ENCODE measurements around the gene MICOS13.
A peak's percentile ranks its signal among the peaks of the same experiment; 100 is the strongest.

Gene MICOS13

DNA sequence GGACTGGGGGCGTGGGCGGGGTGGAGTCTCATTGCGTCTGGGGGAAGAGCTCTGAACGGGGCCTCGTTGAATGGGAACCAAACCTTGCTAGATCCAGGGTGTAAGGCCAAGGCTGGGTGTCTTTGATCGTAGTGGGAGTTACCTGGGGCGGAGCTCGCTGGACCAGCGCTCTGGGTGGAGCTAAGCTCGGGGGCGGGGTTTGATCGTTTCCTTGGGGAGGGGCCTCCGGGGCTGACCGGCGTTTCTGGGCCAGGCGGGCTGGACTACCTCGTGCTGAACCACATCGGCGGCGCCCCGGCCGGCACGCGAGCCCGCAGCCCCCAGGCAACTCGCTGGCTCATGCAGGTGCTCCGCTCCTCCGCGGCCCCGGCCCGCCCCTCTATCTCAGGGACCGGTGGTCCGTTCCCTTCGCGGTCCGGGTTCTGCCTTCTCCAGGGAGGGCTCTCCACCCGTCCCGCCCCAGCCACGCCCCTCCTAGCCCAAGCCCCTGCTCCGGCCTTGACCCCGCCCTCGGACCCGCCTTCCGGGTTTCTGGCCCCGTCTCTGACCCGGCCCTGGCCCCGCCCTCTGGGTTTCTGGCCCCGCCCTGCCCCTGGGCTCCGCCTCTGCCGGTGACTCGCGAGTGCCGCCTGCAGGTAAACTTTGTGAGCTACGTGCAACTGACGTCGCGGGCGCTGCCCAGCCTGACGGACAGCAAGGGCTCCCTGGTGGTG lies 6.5 kb upstream of the MICOS13 start:
- DNase-seq, result peak; percentile 70

DNA sequence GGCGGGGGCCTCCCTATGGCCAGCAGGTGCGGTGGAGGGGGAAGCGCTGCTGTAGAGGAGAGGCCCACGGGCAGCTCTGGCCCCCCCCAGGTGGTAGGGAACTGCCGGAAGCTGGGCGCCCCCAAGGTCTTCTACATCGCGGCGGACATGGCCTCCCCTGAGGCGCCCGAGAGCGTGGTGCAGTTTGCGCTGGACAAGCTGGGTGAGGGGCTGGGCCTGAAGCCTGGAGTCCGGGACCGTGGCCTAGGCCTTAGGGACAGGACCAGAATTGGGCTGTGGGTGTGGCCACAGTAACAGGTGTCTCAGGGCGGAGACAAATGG lies 6.0 kb upstream of the MICOS13 start:
- no peak for DNase-seq

DNA sequence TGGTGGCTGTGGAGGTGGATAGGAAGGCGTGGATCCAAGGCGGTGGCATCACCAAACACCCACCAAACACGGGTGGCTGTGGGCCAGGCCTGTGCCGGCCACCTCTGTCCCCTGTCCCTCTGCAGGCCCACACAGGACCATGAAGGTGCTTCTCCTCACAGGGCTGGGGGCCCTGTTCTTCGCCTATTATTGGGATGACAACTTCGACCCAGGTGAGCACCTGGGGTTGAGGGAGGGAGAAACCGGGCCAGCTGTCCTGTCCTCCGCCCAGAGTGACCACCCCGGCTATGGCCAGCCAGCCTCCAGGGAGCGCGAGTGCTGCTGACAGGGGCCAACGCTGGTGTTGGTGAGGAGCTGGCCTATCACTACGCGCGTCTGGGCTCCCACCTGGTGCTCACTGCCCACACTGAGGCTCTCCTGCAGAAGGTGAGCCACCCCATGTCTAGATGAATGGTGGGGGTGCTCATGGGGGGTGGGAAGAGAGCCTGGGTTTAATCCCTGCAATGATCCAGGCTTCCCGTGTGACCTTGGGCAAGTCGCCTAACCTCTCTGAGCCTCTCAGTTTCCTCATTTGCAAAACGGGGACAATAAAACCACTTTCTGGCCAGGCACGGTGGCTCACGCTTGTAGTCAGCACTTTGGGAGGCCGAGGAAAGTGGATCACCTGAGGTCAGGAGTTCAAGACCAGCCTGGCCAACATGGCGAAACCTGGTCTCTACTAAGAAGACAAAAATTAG lies 4.5 kb upstream of the MICOS13 start:
- DNase-seq, result no peak

DNA sequence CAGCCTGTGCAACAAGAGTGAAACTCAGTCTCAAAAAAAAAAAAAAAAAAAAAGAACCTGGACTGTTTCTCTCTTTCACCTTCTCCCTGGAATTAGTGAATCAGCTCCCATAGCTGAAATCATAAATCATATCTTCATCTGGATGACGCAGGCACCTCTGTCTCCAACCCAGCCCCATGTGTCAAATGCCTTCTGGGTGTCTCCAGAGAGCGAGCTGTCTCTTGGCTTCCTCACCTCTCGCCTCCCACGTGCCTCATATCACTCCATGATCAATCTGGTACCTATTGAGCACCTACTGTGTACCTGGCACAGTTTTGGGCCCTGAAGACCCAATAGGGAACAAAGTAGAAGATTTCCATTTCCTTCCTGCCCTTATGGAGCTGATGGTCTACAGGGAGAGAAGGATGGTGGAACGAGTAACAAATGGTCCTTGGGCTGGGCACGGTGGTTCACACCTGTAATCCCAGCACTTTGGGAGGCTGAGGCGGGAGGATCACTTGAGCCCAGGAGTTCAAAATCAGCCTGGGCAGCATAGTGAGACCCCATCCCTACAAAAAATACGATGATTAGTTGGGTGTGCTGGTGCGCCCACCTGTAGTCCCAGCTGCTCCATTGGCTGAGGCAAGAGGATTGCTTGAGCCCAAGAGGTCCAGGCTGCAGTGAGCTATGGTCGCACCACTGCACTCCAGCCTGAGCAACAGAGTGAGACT lies 3.0 kb upstream of the MICOS13 start:
- no peak for DNase-seq

DNA sequence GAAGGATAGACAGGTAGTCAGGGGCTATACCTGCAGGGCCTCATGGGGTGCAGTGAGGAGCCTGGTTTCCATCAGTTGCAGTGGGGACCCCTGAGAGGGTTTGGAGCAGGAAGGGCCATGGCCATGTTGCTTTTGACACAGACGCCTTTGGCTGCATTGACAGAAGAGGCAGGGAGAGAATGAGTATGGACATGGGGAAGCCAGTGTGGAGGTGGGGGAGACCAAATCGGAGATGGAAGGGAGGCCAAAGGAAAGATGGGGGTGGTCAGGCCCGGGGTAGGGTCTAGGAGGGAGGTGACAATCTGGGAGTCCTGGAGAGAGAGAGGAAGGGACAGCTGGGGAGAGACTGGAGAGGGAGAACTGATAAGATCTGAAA lies 1.8 kb upstream of the MICOS13 start:
- no peak for DNase-seq

DNA sequence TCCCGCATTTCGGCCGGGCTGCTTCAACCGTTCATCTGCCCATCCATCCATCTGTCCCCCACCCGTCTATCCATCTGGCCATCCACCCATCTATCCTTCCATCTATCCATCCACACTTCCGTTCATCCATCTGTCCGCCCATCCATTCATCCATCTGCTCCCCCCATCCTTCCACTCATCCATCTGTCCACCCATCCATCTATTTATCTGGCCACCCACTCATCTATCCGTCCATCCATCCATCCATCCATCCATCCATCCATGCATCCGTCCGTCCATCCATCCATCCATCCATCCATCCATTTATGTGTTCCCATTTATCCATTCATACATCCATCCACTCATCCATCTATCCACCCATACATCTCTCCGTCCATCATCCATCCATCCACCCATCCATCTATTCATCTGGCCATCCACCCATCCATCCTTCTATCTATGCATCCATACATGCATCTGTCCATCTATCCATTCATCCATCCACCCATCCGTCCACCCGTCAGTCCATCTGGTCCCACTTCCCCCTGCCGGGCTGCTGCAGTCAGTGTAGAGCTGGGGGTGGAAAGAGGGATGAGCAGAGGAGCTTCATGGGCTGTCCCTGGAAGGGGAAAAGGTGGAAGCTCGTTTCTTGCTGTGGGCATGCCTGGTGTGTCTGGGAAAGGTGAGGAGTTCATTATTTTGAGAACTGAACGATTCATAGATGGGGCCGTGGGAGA lies 1.2 kb upstream of the MICOS13 start:
- DNase-seq, result no peak

DNA sequence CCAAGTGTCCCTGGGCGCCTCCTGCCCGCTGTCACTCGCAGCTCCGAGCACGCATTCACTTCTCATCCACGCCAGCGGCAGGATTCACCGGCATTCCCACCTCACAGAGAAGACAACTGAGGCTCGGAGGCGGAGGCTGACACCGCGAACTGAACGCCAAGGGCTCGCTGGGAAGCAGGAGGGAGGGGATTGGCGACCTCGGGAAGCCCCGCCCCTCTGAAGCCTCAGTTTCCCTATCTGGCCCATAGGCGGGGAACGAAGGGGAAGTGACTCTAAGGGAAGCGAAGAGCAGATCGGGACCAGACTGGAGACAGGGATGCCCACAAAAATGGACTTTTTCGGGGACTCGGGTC lies 256 bp downstream of the MICOS13 start:
- no peak for DNase-seq

DNA sequence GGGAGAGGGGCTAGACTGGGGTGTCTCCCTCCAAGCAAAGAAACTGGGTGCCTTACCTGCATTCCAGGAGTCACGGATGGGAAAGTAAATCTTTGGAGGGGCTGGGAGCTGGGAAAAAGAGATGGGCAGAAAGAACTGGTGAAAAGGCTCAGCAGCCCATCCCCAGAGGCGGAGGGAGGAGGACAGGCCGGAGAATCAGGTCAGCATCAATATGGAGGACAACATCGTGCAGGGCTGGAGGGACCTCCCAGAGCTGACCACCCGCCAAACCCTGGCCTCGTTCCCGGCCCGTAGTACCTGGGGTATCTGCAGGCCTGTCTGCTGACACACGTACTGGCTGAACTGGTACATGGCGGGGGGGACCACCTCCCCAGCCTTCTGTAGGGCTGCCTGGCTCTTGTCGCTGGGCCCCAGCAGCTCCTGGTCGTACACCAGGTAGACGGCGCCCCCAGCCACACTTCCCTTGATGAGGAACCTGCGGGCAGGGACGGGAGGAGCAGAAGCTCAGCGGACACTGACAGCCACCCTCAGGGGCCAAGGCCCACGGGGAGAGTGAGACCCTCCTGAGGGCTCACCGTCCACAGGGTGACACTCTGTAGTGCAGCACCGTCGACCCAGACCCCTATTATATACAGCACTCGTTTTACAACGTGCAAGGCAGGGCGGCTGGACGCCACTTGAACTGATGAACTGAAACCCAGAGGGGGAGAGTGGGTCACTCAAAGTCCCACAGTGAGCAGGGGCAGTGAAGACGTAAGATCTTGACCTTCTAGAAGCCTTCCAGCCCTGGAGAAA lies 830 bp downstream of the MICOS13 start:
- no peak for DNase-seq

DNA sequence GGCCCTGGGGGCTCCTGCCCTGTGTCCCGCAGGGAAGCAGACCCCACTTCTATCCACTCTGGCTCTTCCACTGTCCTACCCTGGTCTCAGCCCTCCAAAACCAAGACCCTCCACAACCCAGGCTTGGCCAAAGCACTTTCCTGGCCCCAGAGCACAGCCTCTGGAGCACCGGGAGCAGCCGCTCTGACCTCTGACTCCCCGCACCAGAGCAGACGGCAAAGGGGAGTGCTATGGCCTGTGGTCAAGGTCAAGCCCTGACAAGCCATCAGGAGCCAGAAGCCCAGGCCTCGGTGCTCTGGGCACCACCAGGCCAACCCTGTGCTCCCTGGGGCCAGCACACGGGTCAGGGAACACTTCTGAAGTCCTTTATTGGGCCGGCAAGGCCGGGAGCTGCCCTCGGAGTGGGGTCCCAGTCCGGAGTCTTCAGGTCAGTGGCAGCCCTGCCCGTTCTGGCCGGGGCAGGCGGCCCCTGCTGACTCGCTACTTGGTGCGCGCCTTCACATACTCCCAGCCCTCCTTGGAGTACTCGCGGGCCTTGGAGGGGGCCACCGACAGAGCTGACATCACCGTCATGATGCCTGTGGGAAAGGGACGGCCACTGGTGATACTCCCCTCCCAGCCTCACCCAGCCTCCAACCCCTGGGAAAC lies 2.1 kb downstream of the MICOS13 start:
- no peak for DNase-seq

DNA sequence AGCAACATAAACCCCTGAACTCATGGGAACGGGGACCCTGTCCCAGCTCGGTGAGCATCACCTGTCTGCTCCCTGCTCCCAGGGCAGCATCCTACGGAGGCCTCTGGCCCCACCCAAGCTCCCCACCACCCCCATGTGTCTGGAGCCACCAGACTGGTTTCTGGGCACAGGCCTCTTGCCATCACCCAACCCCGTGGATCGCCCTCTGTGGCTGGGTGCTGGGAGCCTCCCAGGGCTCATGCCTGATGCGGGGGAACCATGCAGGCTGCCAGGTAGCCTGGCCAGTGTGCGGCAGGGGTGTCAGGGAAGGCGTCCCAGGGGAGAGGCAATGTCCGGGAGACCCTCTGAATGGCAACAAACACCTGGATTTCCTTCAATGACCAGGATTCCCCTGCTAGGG lies 2.7 kb downstream of the MICOS13 start:
- no peak for DNase-seq

DNA sequence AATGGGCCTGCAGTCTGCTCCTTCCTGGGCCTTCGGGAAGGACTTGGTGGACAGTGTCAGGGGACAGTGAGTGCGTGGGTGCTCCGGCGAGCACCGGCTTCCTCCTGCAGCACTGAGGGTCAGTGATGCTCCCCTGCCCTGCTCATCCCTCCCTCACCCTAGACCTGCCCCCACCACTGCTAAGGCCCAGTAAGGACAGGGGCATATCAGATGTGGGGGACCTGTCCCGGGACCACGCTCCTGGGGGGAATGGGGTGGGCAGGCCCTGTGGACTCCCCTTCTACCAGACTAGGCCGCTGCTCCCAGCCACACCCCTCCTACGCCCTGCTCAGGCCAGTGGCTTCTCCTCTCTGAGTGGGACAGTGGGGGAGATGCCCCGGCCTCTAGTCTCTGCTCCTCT lies 3.2 kb downstream of the MICOS13 start:
- no peak for DNase-seq

DNA sequence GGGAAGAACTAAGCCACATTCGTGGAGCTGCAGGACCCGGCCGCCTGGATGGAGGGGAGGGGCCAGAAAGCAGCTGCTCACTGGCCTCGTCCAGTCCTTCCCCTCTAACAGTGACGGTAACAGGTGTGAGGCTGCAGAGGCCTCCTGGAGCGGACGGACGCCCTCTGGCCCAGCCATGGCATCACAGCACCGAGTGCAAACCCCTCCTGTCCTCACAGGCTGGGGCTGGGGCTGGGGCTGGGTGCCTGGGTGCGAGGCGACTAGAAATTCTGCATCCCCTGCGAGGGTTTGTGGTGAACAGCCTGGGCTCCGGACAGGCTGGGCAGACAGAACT lies 3.6 kb downstream of the MICOS13 start:
- no peak for DNase-seq

DNA sequence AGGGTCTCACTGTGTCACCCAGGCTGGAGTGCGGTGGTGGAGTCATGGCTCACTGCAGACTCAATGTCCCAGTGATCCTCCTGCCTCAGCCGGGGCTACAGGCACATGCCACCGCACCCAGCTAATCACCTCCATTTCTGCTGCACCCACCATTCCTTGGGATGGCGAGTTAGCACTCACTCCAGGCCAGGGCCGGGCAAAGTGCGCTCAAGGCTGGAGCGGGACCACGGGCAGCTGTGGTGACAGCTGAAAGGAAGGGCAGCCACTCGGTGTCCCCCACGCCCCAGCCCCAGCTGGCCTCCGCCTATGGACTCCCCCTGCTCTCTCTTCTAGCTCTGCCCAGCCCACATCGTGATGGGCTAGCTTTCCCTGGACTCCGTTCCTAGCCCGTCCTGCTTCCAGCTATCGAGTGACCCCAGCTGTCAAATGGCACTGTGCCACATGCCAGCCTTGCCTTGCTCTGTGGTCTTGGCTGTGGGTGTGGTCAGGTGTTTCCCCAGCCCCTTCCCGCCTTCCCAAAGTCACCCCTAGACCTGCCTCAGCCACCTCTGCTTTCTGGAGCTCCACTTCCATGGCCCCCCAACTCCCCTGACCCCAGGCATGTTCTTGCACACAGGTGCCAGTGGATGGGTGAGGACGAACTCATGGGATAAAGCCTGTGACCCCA lies 4.1 kb downstream of the MICOS13 start:
- no peak for DNase-seq

DNA sequence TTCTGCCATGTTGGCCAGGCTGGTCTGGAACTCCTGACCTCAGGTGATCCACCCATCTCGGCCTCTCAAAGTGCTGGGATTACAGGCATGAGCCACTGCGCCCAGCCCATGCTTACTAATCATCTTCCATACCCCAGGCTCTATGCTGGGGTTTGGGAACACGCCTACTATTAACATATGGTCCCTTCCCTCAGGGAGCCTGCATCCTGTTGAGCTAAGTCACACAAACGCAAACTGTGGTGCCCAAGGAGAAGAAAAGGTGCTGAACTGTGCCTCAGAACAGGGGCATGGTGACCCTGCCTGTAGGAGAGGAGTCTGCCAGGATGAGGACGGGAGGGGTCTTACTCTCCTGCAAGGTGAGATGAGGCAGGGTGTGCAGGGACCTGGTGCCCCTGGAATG lies 5.6 kb downstream of the MICOS13 start:
- DNase-seq, result no peak

DNA sequence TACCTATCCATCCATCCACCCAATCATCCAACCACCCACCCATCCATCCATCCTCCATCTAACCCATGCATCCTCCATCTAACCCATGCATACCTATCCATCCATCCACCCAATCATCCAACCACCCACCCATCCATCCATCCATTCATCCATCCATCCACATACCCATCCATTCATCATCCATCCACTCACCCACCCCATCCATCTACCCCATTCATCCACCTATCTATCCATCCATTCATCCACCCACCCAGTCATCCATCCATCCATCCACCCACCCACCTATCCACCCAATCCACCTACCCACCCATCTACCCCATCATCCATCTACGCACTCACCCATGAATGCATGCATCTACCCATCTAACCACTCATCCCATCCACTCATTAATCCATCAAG lies 6.6 kb downstream of the MICOS13 start:
- no peak for DNase-seq

DNA sequence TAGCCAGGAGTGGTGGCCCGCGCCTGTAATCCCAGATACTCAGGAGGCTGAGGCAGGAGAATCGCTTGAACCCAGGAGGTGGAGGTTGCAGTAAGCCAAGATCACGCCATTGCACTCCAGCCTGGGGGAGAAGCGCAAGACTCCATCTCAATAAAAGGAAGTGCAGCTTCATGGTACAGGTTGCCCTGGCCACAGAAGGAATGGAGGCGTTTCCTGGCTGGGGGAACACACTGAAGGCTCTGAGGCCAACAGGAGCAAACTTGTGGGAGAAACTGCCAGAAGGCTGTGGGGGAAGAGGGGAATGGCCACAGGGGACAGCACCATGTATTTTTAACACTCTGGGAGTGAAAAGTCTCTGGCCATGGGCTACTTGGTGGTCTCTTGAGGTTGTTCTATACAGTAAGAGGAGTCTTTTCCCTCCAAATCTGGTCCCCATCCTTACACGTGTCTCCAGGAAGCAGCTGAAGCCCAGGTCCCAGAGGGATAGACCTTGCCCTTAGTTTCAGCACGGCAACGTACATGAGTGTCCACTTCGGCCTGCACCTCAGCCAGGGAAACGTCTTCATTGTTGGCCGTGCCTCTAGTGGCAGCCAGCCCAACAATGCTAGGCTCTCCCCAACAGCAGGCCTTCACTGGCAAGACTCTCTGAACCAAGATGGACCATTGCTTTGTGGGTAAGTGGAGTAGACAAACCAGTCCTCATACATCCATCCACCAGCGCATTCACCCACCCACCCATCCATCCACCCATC lies 7.4 kb downstream of the MICOS13 start:
- no peak for DNase-seq

DNA sequence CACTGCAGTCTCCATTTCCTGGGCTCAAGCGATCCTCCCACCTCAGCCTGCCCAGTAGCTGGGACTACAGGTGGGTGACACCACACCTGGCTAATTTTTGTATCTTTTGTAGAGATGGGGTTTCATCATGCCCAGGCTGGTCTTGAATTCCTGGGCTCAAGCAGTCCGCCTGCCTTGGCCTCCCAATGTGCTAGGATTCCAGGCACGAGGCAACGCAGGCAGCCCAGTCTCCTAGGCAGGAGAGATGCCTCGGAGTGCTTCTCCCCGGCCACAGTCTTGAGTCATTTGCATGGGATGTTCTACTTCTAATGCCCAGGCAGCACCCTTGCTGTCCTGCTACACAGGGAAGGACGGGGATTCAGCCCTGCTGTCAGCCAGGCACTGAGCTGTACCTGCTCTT lies 8.7 kb downstream of the MICOS13 start:
- no peak for DNase-seq

DNA sequence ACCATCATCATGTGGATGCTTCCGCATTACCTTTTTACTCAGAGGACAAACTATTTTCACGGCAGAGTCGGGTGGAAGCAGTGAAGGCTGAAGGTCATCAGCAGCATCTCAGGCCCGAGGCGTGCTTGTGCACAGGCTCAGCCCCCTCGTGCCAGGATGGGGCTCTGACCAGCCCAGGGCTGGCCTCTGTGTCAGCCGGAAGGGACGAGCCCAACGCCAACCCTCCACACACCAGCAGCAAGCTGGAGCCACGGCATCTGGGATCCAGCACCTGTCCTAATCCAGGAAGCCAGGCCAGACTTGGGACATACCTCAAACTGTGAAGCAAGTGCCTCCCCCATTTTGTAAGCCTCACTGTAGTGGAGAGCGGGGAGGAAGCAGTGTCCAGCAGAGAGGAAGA lies 11.1 kb downstream of the MICOS13 start:
- DNase-seq, result no peak

DNA sequence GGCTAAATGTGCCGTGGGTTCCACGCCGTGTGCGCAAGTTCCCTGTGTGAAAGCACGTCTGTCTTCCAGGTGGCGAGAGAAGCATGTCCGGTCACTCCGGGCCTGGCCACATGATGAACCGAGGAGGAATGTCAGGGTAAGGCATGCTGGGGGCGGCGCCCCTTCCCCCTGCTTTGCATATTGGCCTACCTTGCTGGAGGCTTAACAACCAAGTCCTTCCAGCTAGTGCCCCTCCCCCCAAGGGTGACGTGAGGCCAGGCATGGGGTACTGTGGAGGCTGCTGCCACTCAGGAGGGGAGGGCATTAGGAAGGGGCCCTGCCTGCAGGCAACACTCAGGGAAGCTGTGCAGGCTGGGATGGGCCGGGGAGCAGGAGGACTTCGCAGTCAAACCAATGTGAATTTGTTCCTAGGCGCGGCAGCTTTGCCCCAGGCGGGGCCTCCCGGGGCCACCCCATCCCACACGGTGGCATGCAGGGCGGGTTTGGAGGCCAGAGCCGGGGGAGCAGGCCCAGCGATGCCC lies 12.5 kb downstream of the MICOS13 start:
- DNase-seq, result no peak

DNA sequence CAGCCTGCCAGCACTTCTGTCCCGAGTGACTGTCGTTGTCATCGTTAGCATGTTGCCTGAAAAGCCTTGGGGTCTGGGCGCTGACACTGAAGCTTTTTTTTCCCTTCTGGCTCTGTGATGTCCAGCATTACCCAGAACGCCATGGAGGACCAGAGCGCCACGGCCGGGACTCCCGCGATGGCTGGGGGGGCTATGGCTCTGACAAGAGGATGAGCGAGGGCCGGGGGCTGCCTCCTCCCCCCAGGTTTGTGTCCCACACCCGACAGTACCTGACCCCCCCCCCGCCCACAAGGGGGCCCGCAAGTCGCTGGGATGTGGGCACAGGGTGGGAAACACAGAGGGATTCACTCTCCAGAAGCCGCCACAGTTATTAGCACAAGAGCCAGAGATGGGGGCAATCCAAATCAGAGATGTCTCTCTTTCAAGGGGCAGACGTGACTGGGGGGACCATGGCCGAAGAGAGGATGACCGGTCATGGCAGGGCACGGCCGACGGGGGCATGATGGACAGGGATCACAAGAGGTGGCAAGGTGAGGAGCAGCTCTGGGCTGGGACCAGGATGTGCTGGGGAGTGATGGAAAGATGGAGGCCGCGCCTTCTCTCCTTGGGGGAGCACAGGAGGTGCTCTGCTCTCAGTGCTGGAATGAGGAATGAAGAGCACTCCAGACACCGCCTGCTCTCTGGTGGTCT lies 13.2 kb downstream of the MICOS13 start:
- no peak for DNase-seq

Measured in GF-D8 (cell line).